WTC11 (cell line): ENCODE data around the gene PHF12. TPM values are rescaled to one million over a fixed set of nuclear protein-coding genes. Genes with fewer than 3 reads are reported as not detected.
A peak's percentile ranks its signal among the peaks of the same experiment; 100 is the strongest.

Experiments used
- ATAC-seq: fragments of 200-7000 bp; cut with Tn5 transposase; 2 replicates; pipeline ENCODE4 v1.10.0; 2021; ENCODE audit warnings: mild to moderate bottlenecking, moderate library complexity
- CTCF ChIA-PET: fragments of 300-600 bp; sonication (Branson Sonifier 250); formaldehyde crosslinking; loops from one replicate; lab custom pipeline; 2021; ENCODE audit warnings: antibody characterized with exemption; lab: Charles Lee
- POLR2A ChIA-PET: fragments of 350-600 bp; sonication (Branson Sonifier 250); formaldehyde crosslinking; loops from one replicate; lab custom pipeline; 2021; ENCODE audit warnings: antibody characterized with exemption; lab: Charles Lee
- DNase-seq: peaks from one replicate; pipeline ENCODE4 v3.0.0; 2021; ENCODE audit warnings: low spot score
- H3K27ac Mint-ChIP-seq: 2 replicates; pipeline ENCODE4 v1.8.0; 2021; ENCODE audit warnings: mixed read lengths
- H3K27me3 Mint-ChIP-seq: 2 replicates; pipeline ENCODE4 v1.8.0; 2021; ENCODE audit warnings: low read depth, mild to moderate bottlenecking, moderate library complexity, mixed read lengths
- H3K36me3 Mint-ChIP-seq: 2 replicates; pipeline ENCODE4 v1.8.0; 2021; ENCODE audit warnings: mixed read lengths
- H3K4me1 Mint-ChIP-seq: 2 replicates; pipeline ENCODE4 v1.8.0; 2022; ENCODE audit warnings: mixed read lengths
- H3K4me3 Mint-ChIP-seq: 2 replicates; pipeline ENCODE4 v1.8.0; 2021; ENCODE audit warnings: mild to moderate bottlenecking, moderate library complexity, mixed read lengths
- H3K9me3 Mint-ChIP-seq: 2 replicates; pipeline ENCODE4 v1.8.0; 2021; ENCODE audit warnings: mixed read lengths
- AFF4 ChIP-seq: sonication (generic); formaldehyde crosslinking; IDR thresholded peaks from 2 replicates; pipeline ENCODE4 v1.8.1; 2023; ENCODE audit warnings: mild to moderate bottlenecking, missing genetic modification reagents, borderline replicate concordance
- EMX1 ChIP-seq: fragments of 250-450 bp; sonication (Bioruptor Pico); IDR thresholded peaks from 2 replicates; pipeline ENCODE4 v1.8.0; 2021; ENCODE audit warnings: mild to moderate bottlenecking
- ESRRA ChIP-seq: sonication (generic); formaldehyde crosslinking; IDR thresholded peaks from 2 replicates; pipeline ENCODE4 v1.8.1; 2022; ENCODE audit warnings: mild to moderate bottlenecking, missing genetic modification reagents, borderline replicate concordance
- ETV6 ChIP-seq: sonication (generic); formaldehyde crosslinking; IDR thresholded peaks from 2 replicates; pipeline ENCODE4 v1.8.1; 2022; ENCODE audit warnings: mild to moderate bottlenecking, missing genetic modification reagents
- FOXP1 ChIP-seq: sonication (generic); formaldehyde crosslinking; IDR thresholded peaks from 2 replicates; pipeline ENCODE4 v1.8.0; 2022; ENCODE audit warnings: missing genetic modification reagents, mild to moderate bottlenecking, moderate library complexity, borderline replicate concordance
- FOXP4 ChIP-seq: sonication (generic); formaldehyde crosslinking; IDR thresholded peaks from 2 replicates; pipeline ENCODE4 v1.8.0; 2022; ENCODE audit warnings: mild to moderate bottlenecking, missing genetic modification reagents
- GTF2I ChIP-seq: fragments of 250-450 bp; sonication (Bioruptor Pico); conservative IDR thresholded peaks from 2 replicates; pipeline ENCODE4 v1.4.0; 2021; ENCODE audit warnings: mild to moderate bottlenecking
- MLX ChIP-seq: sonication (generic); formaldehyde crosslinking; IDR thresholded peaks from 2 replicates; pipeline ENCODE4 v1.8.1; 2023; ENCODE audit warnings: mild to moderate bottlenecking, missing genetic modification reagents, moderate library complexity
- MXD4 ChIP-seq: fragments of 250-450 bp; sonication (Bioruptor Pico); IDR thresholded peaks from 2 replicates; pipeline ENCODE4 v1.8.0; 2021; ENCODE audit warnings: mild to moderate bottlenecking, moderate library complexity, borderline replicate concordance
- MYBL2 ChIP-seq: sonication (generic); formaldehyde crosslinking; IDR thresholded peaks from 2 replicates; pipeline ENCODE4 v1.8.1; 2023; ENCODE audit warnings: mild to moderate bottlenecking, moderate library complexity, missing genetic modification reagents
- NR1H2 ChIP-seq: sonication (generic); formaldehyde crosslinking; IDR thresholded peaks from 2 replicates; pipeline ENCODE4 v1.9.0; 2021; ENCODE audit warnings: mild to moderate bottlenecking, moderate library complexity, missing genetic modification reagents
- NR2C2 ChIP-seq: sonication (generic); formaldehyde crosslinking; IDR thresholded peaks from 2 replicates; pipeline ENCODE4 v1.8.0; 2022; ENCODE audit warnings: mild to moderate bottlenecking, missing genetic modification reagents
- RORB ChIP-seq: fragments of 250-450 bp; sonication (Bioruptor Pico); IDR thresholded peaks from 2 replicates; pipeline ENCODE4 v1.9.0; 2021; ENCODE audit warnings: mild to moderate bottlenecking
- SMAD4 ChIP-seq: sonication (generic); formaldehyde crosslinking; IDR thresholded peaks from 2 replicates; pipeline ENCODE4 v1.8.0; 2022; ENCODE audit warnings: mild to moderate bottlenecking, missing genetic modification reagents
- SP1 ChIP-seq: sonication (generic); formaldehyde crosslinking; conservative IDR thresholded peaks from 2 replicates; pipeline ENCODE4 v1.8.1; 2022; ENCODE audit warnings: missing genetic modification reagents
- TP53 ChIP-seq: sonication (generic); formaldehyde crosslinking; IDR thresholded peaks from 2 replicates; pipeline ENCODE4 v1.8.1; 2023; ENCODE audit warnings: mild to moderate bottlenecking, missing genetic modification reagents
- USF1 ChIP-seq: sonication (generic); formaldehyde crosslinking; IDR thresholded peaks from 2 replicates; pipeline ENCODE4 v1.8.0; 2022; ENCODE audit warnings: mild to moderate bottlenecking, missing genetic modification reagents
- ZNF263 ChIP-seq: sonication (generic); formaldehyde crosslinking; IDR thresholded peaks from 2 replicates; pipeline ENCODE4 v1.8.1; 2022; ENCODE audit warnings: low read depth, mild to moderate bottlenecking, moderate library complexity, missing genetic modification reagents
- total RNA-seq: library from RNA; stranded (reverse); gene quantifications from 3 replicates; pipeline ENCODE4 v1.2.3, GENCODE V29; 2021
- TF ChIP-seq, protein P1 (sequence below): sonication (generic); formaldehyde crosslinking; IDR thresholded peaks from 2 replicates; pipeline ENCODE4 v1.8.1; 2022; ENCODE audit warnings: missing genetic modification reagents, borderline replicate concordance
- TF ChIP-seq, protein P2 (sequence below): sonication (generic); formaldehyde crosslinking; IDR thresholded peaks from 2 replicates; pipeline ENCODE4 v1.8.1; 2022; ENCODE audit warnings: low read depth, mild to moderate bottlenecking, moderate library complexity, missing genetic modification reagents, borderline replicate concordance

PHF12 gene
- total RNA-seq, 1 experiment from 2014 or later: 69.8 TPM

DNA sequence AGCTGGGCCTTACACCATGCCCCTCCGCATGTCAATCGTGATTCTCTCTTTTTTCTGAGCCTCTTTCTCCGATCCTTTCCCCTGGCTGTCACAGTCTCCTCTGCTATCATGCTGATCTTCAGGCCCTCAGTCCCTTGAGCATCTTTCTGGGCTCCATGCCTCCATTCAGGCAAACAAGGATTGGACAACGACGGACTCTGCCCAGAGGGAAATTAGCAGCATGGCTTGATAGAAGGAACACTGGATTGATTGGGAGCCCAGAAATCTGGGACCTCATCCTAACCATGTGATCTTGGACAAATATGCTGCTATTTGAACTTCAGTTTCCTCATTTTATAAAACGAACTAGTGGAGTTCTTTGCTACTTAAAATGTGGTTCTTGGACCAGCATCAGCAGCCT is 19.6 kb upstream of the PHF12 start (continued):
- TF ChIP-seq, protein P1, sequence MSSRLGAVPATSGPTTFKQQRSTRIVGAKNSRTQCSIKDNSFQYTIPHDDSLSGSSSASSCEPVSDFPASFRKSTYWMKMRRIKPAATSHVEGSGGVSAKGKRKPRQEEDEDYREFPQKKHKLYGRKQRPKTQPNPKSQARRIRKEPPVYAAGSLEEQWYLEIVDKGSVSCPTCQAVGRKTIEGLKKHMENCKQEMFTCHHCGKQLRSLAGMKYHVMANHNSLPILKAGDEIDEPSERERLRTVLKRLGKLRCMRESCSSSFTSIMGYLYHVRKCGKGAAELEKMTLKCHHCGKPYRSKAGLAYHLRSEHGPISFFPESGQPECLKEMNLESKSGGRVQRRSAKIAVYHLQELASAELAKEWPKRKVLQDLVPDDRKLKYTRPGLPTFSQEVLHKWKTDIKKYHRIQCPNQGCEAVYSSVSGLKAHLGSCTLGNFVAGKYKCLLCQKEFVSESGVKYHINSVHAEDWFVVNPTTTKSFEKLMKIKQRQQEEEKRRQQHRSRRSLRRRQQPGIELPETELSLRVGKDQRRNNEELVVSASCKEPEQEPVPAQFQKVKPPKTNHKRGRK (CRISPR knock-in tag): no peak
- TF ChIP-seq RORB: no peak
- TF ChIP-seq SMAD4 (CRISPR knock-in tag): no peak
- no peak for TF ChIP-seq SP1
- TF ChIP-seq MYBL2 (CRISPR knock-in tag): no peak
- TF ChIP-seq FOXP4: no peak

DNA sequence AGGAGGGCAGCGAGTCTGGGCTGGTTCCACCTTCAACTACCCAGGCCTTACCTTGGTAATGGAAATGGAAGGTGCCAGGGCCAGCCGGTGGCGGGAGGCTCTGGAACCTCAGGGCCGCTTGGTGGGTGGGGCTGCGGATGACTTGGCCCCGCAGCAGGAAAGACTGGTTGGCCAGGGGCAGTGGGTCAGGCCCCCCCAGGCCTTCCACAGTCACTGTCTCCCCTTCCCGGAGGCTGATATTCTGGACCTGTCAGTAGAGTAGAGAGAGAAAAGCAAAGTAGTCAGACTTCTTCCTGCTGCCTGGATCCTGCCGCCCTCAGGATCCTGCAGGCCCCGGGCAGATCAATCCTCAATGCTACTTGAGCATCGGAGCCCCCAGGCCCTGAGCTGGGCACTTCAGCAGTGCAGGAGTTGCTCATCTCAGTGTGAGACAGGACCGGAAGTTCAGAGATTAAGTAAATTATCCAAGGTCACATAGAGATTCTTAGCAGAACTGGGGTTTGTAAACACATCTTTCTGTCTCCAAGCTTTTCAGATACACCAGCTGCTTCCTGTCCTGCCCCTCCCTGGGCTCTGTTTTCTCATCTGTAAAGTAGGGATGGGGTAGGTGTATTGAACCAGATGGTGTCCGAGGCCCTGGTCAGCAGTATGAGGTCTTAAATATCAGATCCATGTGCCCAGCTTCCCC is 18.5 kb upstream of the PHF12 start:
- ChIA-PET POLR2A (interaction anchor here (0.5 kb wide), 1 partner anchor 1351 kb away, joined by 5 read pairs; no protein-coding TSS in a partner anchor), CTCF (interaction anchor here (0.7 to 4.5 kb wide), 8 partner anchors 16 to 147 kb away, joined by 5 to 78 read pairs (median 10); partner anchors contain the start of gene SEZ6)
- Mint-ChIP-seq H3K36me3 (no peaks in the 10 kb centered on the region), H3K27ac (no peak overlapping the region; the same call in 1 of the 2 replicates), H3K4me1 (peaks cover 46% of the 10 kb centered on the region), H3K9me3 (no peaks in the 10 kb centered on the region), H3K4me3 (no peak overlapping the region), H3K27me3 (no peaks in the 10 kb centered on the region; the same call in 1 of the 2 replicates)
- DNase-seq (no peak), ATAC-seq (no peak)
- TF ChIP-seq NR1H2 (no peak), MXD4 (CRISPR knock-in tag) (no peak), AFF4 (CRISPR knock-in tag) (no peak), EMX1 (no peak), FOXP1 (CRISPR knock-in tag) (no peak), TP53 (no peak)
- TF ChIP-seq, protein P2, sequence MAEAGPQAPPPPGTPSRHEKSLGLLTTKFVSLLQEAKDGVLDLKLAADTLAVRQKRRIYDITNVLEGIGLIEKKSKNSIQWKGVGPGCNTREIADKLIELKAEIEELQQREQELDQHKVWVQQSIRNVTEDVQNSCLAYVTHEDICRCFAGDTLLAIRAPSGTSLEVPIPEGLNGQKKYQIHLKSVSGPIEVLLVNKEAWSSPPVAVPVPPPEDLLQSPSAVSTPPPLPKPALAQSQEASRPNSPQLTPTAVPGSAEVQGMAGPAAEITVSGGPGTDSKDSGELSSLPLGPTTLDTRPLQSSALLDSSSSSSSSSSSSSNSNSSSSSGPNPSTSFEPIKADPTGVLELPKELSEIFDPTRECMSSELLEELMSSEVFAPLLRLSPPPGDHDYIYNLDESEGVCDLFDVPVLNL (CRISPR knock-in tag): no peak

DNA sequence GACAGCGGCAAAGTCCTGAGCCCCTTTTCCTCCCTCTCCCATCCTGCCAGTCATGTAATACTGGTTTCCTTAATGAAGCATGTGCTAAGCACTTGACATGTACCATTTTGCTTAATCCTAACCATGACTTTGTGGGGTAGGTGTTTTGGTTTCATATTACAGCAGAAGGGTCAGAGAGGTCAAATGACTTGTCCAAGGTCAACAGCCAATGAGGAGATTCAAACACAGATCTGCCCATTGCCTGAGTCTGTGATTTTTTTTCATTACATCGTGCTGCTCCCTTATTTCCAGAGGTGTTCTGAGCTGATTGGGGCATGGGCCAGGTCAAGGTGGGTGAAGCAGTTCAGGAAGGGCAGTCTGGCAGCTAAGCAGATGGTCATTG is 17.6 kb upstream of the PHF12 start:
- H3K9me3 Mint-ChIP-seq: no peaks in the 10 kb centered on the region
- H3K27ac Mint-ChIP-seq: peak overlapping the region; percentile 61
- POLR2A ChIA-PET: no interaction called here
- CTCF ChIA-PET: interaction anchor here (0.8 to 4.5 kb wide), 23 partner anchors 11 to 156 kb away, joined by 3 to 78 read pairs (median 6); partner anchors contain the start of genes PHF12, PIPOX and SEZ6
- no peaks in the 10 kb centered on the region for H3K27me3 Mint-ChIP-seq
- TF ChIP-seq NR2C2 (CRISPR knock-in tag) (no peak), MLX (CRISPR knock-in tag) (no peak; the same call in 1 of the 2 replicates), ESRRA (CRISPR knock-in tag) (0 out of 2 replicates have a peak, but pooled peaks have one; percentile 31), ZNF263 (CRISPR knock-in tag) (no peak), USF1 (CRISPR knock-in tag) (no peak), ETV6 (0 out of 2 replicates have a peak, but pooled peaks have one; percentile 3), GTF2I (CRISPR knock-in tag) (0 out of 2 replicates have a peak, but pooled peaks have one; percentile 5)
- TF ChIP-seq, protein P1 (CRISPR knock-in tag): no peak
- H3K36me3 Mint-ChIP-seq: no peaks in the 10 kb centered on the region
- peaks cover 46% of the 10 kb centered on the region for H3K4me1 Mint-ChIP-seq
- no peak for DNase-seq
- H3K4me3 Mint-ChIP-seq: no peak overlapping the region
- no peak for ATAC-seq
